Activated T-cell treated with anti-CD3 and anti-CD28 coated beads, Interleukin-2, amount 50 U/mL, for 48 hours (primary cell): ENCODE results near the gene MIA.
A peak's percentile ranks its signal among the peaks of the same experiment; 100 is the strongest.
"Not testable (repeated sequence)": the region's sequence is repeated elsewhere in the genome, so short reads cannot be mapped to it uniquely, and the experiment has no call there.

Experiments used
- DNase-seq, 2 experiments: peaks; one replicate each; pipeline ENCODE4 v3.0.0-alpha.2; 2020

MIA gene

GRCh38 chr19:40781140-40781539 is 5.8 kb downstream of the MIA start:
- no peak for DNase-seq

DNA sequence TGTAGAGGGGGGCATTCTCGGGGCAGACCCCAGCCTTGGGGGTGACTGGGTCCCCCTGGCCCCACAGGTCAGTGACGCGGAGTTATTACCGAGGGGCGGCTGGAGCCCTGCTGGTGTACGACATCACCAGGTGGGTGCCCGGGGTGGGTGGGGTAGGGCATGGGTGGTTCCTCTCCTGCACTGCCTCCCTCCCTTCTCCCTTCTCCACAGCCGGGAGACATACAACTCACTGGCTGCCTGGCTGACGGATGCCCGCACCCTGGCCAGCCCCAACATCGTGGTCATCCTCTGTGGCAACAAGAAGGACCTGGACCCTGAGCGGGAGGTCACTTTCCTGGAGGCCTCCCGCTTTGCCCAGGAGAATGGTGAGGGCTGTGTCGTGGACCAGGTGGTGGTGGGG is 8.4 kb downstream of the MIA start:
- DNase-seq = no peak

DNA sequence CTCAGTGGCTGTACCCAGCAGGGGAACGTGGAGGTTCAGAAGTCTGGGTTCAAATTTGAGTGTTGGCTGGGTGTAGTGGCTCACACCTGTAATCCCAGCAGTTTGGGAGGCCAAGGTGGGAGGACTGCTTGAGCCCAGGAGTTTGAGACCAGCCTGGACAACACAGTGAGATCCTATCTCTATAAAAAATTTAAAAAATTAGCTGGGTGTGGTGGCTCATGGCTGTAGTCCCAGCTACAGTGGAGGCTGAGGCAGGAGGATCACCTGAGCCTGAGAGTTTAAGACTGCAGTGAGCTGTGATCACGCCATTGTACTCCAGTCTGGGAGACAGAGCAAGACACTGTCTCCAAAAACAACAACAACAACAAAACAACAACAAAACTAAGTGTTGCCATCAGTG is 8.8 kb downstream of the MIA start:
- not testable (repeated sequence) for DNase-seq

DNA sequence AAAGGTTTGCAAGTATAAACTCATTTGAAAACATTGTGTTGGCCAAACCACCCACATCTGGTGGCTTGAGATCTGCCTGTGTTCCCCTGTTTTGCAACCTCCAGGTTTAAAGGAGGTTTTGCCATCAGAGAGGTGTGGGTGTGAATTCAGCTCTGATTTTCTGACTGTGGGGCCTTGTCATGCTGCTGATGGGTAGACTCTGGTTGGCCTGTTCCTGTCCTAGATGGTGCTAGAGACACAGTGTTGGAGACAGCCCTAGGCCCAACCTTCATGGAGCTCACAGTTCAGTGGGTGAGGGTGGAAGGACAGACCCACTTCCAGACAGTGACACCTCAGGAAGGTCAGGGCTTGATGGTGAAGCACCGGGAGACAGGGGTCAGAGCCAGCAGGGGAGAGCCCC is 10.2 kb downstream of the MIA start:
- DNase-seq = peak in 1 of 2 experiments; percentile 21

GRCh38 chr19:40786060-40787037 is 11.0 kb downstream of the MIA start:
- no peak for DNase-seq

GRCh38 chr19:40791349-40791748 is 16.0 kb downstream of the MIA start:
- DNase-seq = no peak

- DNase-seq = no peak
Observed at GRCh38 chr19:40791996-40792395, 16.7 kb downstream of the MIA start.

- DNase-seq = peak in 1 of 2 experiments; percentile 23
Observed at GRCh38 chr19:40797166-40797962, 22.0 kb downstream of the MIA start.

GRCh38 chr19:40797963-40798682 is 22.8 kb downstream of the MIA start:
- peak; percentile 71 to 77 for DNase-seq

- DNase-seq = peak; percentile 100
Observed at GRCh38 chr19:40798683-40799557, 23.6 kb downstream of the MIA start, which contains the start of gene EGLN2. EGLN2 (plus strand) TSS chr19:40799191; CDS start chr19:40800573, 1,382 bp downstream.

GRCh38 chr19:40799558-40800338 is 24.4 kb downstream of the MIA start:
- peak; percentile 50 to 56 for DNase-seq

DNA sequence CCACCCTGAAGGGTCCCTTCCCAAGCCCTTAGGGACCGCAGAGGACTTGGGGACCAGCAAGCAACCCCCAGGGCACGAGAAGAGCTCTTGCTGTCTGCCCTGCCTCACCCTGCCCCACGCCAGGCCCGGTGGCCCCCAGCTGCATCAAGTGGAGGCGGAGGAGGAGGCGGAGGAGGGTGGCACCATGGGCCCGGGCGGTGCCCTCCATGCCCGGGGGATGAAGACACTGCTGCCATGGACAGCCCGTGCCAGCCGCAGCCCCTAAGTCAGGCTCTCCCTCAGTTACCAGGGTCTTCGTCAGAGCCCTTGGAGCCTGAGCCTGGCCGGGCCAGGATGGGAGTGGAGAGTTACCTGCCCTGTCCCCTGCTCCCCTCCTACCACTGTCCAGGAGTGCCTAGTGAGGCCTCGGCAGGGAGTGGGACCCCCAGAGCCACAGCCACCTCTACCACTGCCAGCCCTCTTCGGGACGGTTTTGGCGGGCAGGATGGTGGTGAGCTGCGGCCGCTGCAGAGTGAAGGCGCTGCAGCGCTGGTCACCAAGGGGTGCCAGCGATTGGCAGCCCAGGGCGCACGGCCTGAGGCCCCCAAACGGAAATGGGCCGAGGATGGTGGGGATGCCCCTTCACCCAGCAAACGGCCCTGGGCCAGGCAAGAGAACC is 25.1 kb downstream of the MIA start:
- DNase-seq = peak; percentile 19 to 22

- DNase-seq = peak in 1 of 2 experiments; percentile 18
Observed at GRCh38 chr19:40800997-40801377, 25.7 kb downstream of the MIA start.

DNA sequence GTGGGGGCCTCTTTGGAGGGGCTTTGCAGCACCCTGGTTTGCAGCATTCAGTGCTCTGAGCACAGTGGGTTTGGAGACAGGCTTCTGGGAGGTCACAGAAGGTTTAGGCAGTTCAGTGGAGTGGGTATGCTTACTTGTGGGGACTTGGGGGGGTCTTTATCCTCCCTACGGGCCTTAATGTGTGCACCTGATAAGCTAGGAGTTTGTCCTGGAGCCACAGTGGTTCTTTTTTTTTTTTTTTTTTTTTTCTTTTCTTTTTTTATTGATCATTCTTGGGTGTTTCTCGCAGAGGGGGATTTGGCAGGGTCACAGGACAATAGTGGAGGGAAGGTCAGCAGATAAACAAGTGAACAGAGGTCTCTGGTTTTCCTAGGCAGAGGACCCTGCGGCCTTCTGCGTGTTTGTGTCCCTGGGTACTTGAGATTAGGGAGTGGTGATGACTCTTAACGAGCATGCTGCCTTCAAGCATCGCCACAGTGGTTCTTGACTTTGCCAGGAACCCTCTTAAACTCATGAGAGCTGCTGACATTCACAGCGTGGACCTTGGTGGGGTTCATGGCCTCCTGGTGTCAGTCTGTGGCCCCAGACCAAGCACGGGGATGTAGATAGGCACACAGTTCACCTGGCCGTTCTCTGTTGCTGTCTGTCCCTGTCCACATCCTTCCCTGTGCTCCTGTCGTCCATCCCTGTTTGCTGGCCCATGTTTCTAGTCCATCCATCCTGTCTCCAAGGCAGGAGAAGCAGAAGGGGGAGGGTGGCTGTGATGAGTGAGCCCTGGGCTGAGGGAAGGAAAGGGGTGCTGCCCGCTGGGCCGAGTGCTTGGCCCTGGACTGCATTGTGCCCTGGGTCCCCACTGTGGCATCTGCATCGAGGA is 26.3 kb downstream of the MIA start:
- no peak for DNase-seq

GRCh38 chr19:40802300-40803169 is 27.2 kb downstream of the MIA start:
- no peak for DNase-seq

DNA sequence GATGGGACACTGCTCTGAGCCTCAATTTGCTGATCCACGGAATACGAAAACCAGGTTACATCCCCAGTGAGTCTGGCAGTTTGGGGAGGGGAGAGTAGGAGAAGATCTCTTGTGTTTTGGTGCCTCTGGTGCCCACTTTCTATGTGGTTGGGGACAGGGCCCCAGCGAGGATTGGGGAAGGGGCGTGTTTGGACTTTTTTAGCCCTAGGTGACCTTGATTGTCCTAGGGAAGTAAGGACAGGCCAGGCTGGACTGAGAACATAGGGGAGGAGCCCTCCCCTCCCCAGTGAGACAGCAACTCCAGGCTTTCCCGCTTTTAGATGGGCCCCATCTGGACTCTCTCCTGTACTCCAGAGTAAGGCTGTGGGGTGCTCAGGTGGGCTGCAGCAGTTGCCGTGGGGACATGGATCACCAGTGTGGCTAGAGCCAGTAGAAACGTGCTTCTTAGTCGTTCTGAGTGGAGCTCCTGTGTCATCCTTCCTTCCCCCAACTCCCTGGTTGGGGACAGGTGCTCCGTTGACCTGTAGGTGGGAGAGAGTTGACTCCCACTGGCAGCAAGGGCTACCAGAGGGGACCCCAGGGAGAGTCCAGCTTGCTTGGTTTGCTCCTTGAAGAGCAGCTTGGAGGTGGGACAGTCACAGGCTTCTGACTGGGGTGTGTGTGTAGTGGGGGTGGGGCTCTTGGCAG is 28.0 kb downstream of the MIA start:
- DNase-seq = peak in 1 of 2 experiments; percentile 60
